ENCODE measurements around the gene CROCC2. TPM values are rescaled to one million over a fixed set of nuclear protein-coding genes. Genes with fewer than 3 reads are reported as not detected.

The CROCC2 gene
- total RNA-seq, 4 donors from 2014 or later, result 0.07 TPM; not detected in 3

DNA sequence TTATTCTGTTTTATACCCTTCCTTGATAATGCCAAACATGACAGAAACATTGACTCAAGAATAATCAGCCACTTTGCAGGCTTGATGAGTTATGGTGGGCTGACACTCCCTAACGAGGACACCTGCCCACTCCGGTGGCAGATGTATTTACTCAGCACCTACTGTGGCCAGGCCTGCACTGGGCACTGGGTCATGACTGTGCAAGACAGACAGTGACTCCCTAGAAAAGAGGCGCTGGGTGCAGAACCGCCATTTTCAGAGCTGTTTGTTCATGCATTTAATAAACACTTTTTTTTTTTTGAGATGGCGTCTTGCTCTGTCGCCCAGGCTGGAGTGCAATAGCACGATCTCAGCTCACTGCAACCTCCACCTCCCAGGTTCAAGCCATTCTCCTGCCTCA is 124.7 kb downstream of the CROCC2 start:
- Histone ChIP-seq H3K36me3 (peaks cover 0 to 37% of the 10 kb centered on the region in 2 donors), H3K4me3 (no peak overlapping the region), H3K4me1 (no peaks in the 10 kb centered on the region), H3K27ac (no peak overlapping the region), H3K27me3 (no peaks in the 10 kb centered on the region), H3K9me3 (no peaks in the 10 kb centered on the region)
- intact Hi-C loops (cut with DNase I; ENCODE audit: low total_unique reads) (no loop called here), in situ Hi-C loops (cut with MboI; ENCODE audit: low sequenced_read_pairs in 4 of 4) (no loop called here)
- no peak for TF ChIP-seq POLR2A (IDR thresholded peaks at IDR 0.05)
- TF ChIP-seq, protein P1, sequence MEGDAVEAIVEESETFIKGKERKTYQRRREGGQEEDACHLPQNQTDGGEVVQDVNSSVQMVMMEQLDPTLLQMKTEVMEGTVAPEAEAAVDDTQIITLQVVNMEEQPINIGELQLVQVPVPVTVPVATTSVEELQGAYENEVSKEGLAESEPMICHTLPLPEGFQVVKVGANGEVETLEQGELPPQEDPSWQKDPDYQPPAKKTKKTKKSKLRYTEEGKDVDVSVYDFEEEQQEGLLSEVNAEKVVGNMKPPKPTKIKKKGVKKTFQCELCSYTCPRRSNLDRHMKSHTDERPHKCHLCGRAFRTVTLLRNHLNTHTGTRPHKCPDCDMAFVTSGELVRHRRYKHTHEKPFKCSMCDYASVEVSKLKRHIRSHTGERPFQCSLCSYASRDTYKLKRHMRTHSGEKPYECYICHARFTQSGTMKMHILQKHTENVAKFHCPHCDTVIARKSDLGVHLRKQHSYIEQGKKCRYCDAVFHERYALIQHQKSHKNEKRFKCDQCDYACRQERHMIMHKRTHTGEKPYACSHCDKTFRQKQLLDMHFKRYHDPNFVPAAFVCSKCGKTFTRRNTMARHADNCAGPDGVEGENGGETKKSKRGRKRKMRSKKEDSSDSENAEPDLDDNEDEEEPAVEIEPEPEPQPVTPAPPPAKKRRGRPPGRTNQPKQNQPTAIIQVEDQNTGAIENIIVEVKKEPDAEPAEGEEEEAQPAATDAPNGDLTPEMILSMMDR (IDR thresholded peaks at IDR 0.05 in 4 of 5, conservative IDR thresholded peaks at IDR 0.05 in 1 of 5), result no peak
- DNase-seq (no peak), ATAC-seq (no peak)

DNA sequence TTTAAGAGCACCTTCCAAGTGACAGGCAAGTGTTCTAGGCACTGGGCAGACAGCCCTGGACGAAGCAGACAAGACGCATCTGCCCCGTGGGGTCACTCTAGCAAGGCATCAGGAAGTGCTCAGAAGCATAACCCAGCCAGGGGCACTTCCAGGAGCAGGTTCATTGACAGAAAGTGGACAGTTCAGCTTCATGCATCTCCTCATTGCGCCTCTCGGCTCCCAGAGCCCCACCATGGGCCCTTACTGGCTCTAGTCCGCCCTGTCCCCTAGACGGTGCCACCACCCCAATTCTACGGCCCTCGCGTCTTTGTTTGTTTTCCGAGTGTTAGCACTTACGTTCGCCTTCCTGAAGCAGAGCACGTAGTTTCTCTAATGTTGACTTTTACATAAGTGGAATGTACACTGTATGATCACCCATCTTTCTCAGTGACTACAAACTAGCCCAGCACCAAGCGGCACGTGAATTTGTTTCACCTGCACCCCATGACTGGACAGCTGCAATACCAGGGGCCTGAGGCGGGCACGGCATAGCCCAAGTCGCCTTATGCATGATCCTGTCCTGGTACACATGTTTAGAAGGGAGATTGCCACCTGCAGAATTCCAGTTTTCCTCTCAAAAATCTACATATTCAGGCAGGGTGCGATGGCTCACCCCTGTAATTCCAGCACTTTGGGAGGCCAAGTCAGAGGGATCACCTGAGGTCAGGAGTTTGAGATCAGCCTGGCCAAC is 125.5 kb downstream of the CROCC2 start:
- DNase-seq (no peak), ATAC-seq (peak in 1 of 2 donors; percentile 40)
- no peaks in the 10 kb centered on the region for H3K9me3 ChIP-seq
- H3K27me3 ChIP-seq, result no peaks in the 10 kb centered on the region
- H3K4me3 ChIP-seq, result no peak overlapping the region
- in situ Hi-C loops (cut with MboI; ENCODE audit: low sequenced_read_pairs in 4 of 4) (no loop called here), intact Hi-C loops (cut with DNase I; ENCODE audit: low total_unique reads) (no loop called here)
- H3K4me1 ChIP-seq, result no peaks in the 10 kb centered on the region
- peaks cover 0 to 37% of the 10 kb centered on the region in 2 donors for H3K36me3 ChIP-seq
- no peak for TF ChIP-seq POLR2A (IDR thresholded peaks at IDR 0.05)
- TF ChIP-seq, protein P1 (IDR thresholded peaks at IDR 0.05 in 4 of 5, conservative IDR thresholded peaks at IDR 0.05 in 1 of 5), result no peak
- H3K27ac ChIP-seq, result no peak overlapping the region

DNA sequence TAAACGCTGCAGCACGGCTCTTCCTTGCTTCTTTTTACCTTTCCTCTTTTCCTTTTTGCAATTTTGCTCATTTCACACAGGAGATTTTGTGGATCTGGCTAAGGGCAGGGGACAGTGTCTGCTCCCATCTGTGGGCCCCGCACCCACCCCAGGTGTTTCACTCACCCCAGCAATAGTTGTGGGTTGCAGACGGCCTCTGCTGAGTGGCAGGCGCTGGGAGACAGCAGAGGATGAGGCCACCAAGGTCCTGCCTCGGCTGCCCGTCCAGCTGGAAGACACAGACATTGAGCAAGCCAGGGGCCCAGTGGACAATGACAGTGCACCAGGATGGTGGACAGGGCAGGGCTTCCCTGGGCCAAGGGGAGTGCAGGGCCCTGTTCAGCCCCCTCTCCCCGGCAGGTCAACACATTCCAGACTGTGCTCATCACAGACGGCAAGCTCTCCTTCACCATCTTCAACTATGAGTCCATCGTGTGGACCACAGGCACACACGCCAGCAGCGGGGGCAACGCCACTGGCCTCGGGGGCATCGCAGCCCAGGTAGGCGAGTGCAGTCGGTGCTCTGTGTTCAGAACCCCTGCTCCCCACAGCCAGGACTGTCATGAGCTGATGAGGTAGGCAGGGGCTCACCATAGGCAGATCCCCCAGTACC is 127.3 kb downstream of the CROCC2 start:
- Histone ChIP-seq H3K9me3 (no peaks in the 10 kb centered on the region), H3K4me1 (no peaks in the 10 kb centered on the region), H3K4me3 (no peak overlapping the region), H3K27ac (no peak overlapping the region), H3K36me3 (peaks cover 0 to 43% of the 10 kb centered on the region in 2 donors), H3K27me3 (no peaks in the 10 kb centered on the region)
- intact Hi-C loops (cut with DNase I; ENCODE audit: low total_unique reads), result no loop called here
- TF ChIP-seq POLR2A (IDR thresholded peaks at IDR 0.05), result no peak
- TF ChIP-seq, protein P1 (IDR thresholded peaks at IDR 0.05 in 4 of 5, conservative IDR thresholded peaks at IDR 0.05 in 1 of 5), result no peak
- in situ Hi-C loops (cut with MboI; ENCODE audit: low sequenced_read_pairs in 4 of 4), result no loop called here
- no peak for ATAC-seq
- no peak for DNase-seq

DNA sequence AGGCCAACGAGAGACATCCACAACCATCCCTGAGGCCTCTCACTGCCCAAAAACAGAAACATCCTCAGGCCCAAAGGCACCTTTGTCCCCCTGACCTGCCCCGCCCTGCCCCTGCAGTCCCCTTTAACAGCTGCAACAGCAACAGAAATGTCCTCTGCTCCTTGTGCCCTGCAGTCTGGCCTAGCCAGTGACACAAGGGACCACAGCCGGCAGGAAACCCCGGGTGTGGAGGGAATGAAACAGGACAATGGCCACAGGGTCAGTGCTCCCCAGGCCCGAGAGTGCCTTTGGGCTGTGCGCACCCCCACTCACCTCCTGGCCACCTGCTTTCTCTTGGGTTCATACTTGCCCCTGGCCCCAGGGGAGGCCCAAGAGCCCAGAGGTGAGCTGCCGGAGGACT is 127.9 kb downstream of the CROCC2 start:
- H3K4me3 ChIP-seq, result no peak overlapping the region
- peaks cover 0 to 48% of the 10 kb centered on the region in 2 donors for H3K36me3 ChIP-seq
- DNase-seq (no peak), ATAC-seq (no peak)
- in situ Hi-C loops (cut with MboI; ENCODE audit: low sequenced_read_pairs in 4 of 4), result no loop called here
- H3K27me3 ChIP-seq, result no peaks in the 10 kb centered on the region
- H3K4me1 ChIP-seq, result no peaks in the 10 kb centered on the region
- TF ChIP-seq POLR2A (IDR thresholded peaks at IDR 0.05), result no peak
- TF ChIP-seq, protein P1 (IDR thresholded peaks at IDR 0.05 in 4 of 5, conservative IDR thresholded peaks at IDR 0.05 in 1 of 5), result no peak
- no peak overlapping the region for H3K27ac ChIP-seq
- H3K9me3 ChIP-seq, result no peaks in the 10 kb centered on the region
- intact Hi-C loops (cut with DNase I; ENCODE audit: low total_unique reads), result no loop called here
